ENCODE results near the gene TEDC1.

TEDC1 gene

DNA sequence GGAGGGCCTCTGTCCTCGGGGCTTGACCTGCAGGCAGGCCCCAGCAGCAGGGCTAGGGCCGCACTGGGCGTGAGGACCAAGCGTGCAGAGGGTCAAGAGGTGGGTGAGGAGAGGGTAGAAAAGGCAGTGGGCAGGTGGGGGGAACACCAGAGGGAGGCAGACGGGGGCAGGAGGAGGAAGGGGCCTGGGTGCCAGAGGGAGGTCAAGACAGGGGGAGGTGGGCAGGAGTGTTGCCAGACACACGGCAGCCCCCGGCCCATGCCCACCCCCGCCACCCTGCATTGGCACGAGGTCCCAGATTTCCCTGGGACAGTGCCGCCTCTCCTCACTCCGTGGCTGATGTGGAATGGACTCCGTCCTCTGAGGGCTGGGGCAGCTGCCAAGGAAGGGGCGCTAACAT lies 43.5 kb downstream of the TEDC1 start:
- H4K8ac ChIP-seq (ENCODE audit: low read length), result no peak overlapping the region
- H2AK5ac ChIP-seq (ENCODE audit: low read length, severe bottlenecking), result no peak overlapping the region
- no peak overlapping the region for H3K27ac ChIP-seq (ENCODE audit: low read length, poor library complexity, severe bottlenecking)
- no peak overlapping the region for H3K18ac ChIP-seq (ENCODE audit: low read depth in 1 of 2, low read length in 2 of 2)
- H2BK5ac ChIP-seq (ENCODE audit: low read depth, low read length, poor library complexity, severe bottlenecking), result no peak overlapping the region
- no peaks in the 10 kb centered on the region for H3K4me1 ChIP-seq (ENCODE audit: control insufficient read depth, insufficient read depth, low read depth, low read length)
- no peak for DNase-seq
- no peak overlapping the region for H3K14ac ChIP-seq (ENCODE audit: low read length in 2 of 2)
- H3K23ac ChIP-seq (ENCODE audit: low read length in 2 of 2), result no peak overlapping the region
- no peak overlapping the region for H3K9ac ChIP-seq (ENCODE audit: low read length)
- no peak overlapping the region for H4K91ac ChIP-seq (ENCODE audit: low read length)
- no peak overlapping the region for H2BK120ac ChIP-seq (ENCODE audit: low read depth, low read length)
- H2BK12ac ChIP-seq (ENCODE audit: low read length in 2 of 2), result no peak overlapping the region
- no peaks in the 10 kb centered on the region for H3K79me1 ChIP-seq (replicated peaks; ENCODE audit: low read length, poor library complexity, severe bottlenecking)
- H3K27me3 ChIP-seq (ENCODE audit: control insufficient read depth in 1 of 2, insufficient read depth in 1 of 2, low read length in 2 of 2), result peaks cover 0 to 66% of the 10 kb centered on the region in 2 experiments
- H3K9me3 ChIP-seq (ENCODE audit: control insufficient read depth, low read length), result no peaks in the 10 kb centered on the region
- 81% methylated on average over 13 of the region's 13 CpGs for WGBS
- H3K4me2 ChIP-seq (ENCODE audit: low read length, poor library complexity, severe bottlenecking), result no peak overlapping the region
- H3K36me3 ChIP-seq (ENCODE audit: control insufficient read depth in 1 of 2, insufficient read depth in 2 of 2, low read depth in 1 of 2, low read length in 2 of 2), result no peaks in the 10 kb centered on the region
- no peak overlapping the region for H2BK15ac ChIP-seq (ENCODE audit: low read depth, poor library complexity, severe bottlenecking)
- H3K4ac ChIP-seq (ENCODE audit: low read depth in 1 of 2, low read length in 2 of 2), result no peak overlapping the region
- H2AFZ ChIP-seq (ENCODE audit: low read depth, low read length), result no peak overlapping the region
- no peak overlapping the region for H3K4me3 ChIP-seq (ENCODE audit: insufficient read depth in 1 of 2, low read depth in 1 of 2, low read length in 2 of 2)

DNA sequence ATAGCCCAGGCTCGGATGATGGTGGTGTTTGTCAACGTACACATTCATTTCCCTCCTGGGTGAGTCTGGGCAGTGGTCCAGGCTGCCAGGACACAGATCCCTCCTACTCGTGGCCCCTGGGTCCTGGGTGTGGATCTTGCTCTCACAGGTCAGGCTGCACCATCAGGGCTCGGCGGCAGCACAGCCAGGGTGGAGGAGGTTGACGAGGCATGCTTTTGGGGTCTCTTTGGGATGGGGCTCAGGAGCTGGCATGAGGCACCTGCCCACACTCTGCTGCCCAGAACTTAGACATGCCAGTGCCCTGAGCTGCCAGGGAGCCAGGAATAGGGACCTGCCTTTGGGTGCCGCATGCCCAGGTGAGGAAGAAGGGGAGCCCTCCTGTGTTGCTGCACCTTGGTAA lies 45.0 kb downstream of the TEDC1 start:
- H3K4ac ChIP-seq (ENCODE audit: low read depth in 1 of 2, low read length in 2 of 2), result no peak overlapping the region
- no peak overlapping the region for H3K4me2 ChIP-seq (ENCODE audit: low read length, poor library complexity, severe bottlenecking)
- H3K79me1 ChIP-seq (replicated peaks; ENCODE audit: low read length, poor library complexity, severe bottlenecking), result no peaks in the 10 kb centered on the region
- H3K36me3 ChIP-seq (ENCODE audit: control insufficient read depth in 1 of 2, insufficient read depth in 2 of 2, low read depth in 1 of 2, low read length in 2 of 2), result no peaks in the 10 kb centered on the region
- H3K9ac ChIP-seq (ENCODE audit: low read length), result no peak overlapping the region
- H2BK120ac ChIP-seq (ENCODE audit: low read depth, low read length), result no peak overlapping the region
- H3K14ac ChIP-seq (ENCODE audit: low read length in 2 of 2), result no peak overlapping the region
- H3K18ac ChIP-seq (ENCODE audit: low read depth in 1 of 2, low read length in 2 of 2), result no peak overlapping the region
- peaks cover 0 to 63% of the 10 kb centered on the region in 2 experiments for H3K27me3 ChIP-seq (ENCODE audit: control insufficient read depth in 1 of 2, insufficient read depth in 1 of 2, low read length in 2 of 2)
- no peaks in the 10 kb centered on the region for H3K9me3 ChIP-seq (ENCODE audit: control insufficient read depth, low read length)
- no peak overlapping the region for H2BK5ac ChIP-seq (ENCODE audit: low read depth, low read length, poor library complexity, severe bottlenecking)
- no peak overlapping the region for H3K23ac ChIP-seq (ENCODE audit: low read length in 2 of 2)
- no peak overlapping the region for H4K91ac ChIP-seq (ENCODE audit: low read length)
- 82% methylated on average over 7 of the region's 7 CpGs for WGBS
- DNase-seq, result no peak
- H2AFZ ChIP-seq (ENCODE audit: low read depth, low read length), result no peak overlapping the region
- no peak overlapping the region for H3K27ac ChIP-seq (ENCODE audit: low read length, poor library complexity, severe bottlenecking)
- H2BK12ac ChIP-seq (ENCODE audit: low read length in 2 of 2), result no peak overlapping the region
- H4K8ac ChIP-seq (ENCODE audit: low read length), result no peak overlapping the region
- H2AK5ac ChIP-seq (ENCODE audit: low read length, severe bottlenecking), result no peak overlapping the region
- H2BK15ac ChIP-seq (ENCODE audit: low read depth, poor library complexity, severe bottlenecking), result no peak overlapping the region
- H3K4me3 ChIP-seq (ENCODE audit: insufficient read depth in 1 of 2, low read depth in 1 of 2, low read length in 2 of 2), result no peak overlapping the region
- no peaks in the 10 kb centered on the region for H3K4me1 ChIP-seq (ENCODE audit: control insufficient read depth, insufficient read depth, low read depth, low read length)

DNA sequence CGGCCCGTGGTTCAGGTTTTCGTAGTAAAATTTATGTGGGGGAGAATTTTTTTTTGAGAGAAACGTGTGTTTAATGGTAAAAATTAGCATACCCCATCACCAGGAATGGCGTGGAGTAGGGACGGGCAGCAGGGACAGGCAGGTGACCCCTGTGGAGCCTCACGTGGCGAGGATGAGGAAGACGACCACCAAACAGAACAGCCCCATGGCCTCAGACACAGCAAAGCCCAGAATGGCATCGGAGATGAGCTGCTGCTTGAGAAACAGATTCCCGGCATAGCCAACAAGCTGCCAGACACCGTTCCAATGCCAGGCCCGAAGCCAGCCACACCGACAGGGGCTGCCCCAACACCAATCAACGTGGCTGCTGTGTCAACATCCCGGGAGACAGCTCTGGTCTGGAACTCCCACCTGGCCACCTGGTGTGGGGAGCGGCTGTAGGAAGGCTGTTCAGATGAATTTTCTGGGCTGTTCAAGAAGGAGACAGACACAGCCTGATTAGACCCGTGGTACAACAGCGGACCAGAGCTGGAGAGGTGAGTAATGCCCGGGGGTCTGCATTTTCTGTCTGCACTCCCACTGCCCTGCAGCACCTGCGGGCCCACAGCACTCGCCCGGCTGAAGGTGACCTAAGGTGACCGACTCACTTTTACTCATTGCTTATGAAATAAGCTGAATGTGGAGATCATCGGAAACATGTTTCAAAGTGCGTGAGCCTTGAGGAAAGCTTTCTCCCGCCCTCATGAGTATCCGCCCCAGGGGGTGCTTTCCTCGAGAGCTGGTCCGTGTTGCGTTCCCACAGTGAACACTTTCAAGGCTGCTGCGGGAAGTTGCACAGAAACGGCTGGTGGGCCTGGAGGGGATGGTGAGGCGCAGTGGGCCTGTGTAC lies 45.9 kb downstream of the TEDC1 start:
- no peak overlapping the region for H2BK15ac ChIP-seq (ENCODE audit: low read depth, poor library complexity, severe bottlenecking)
- no peak overlapping the region for H2AK5ac ChIP-seq (ENCODE audit: low read length, severe bottlenecking)
- no peak overlapping the region for H2AFZ ChIP-seq (ENCODE audit: low read depth, low read length)
- DNase-seq, result no peak
- peak overlapping the region in 1 of 2 experiments; percentile 16 for H3K4me3 ChIP-seq (ENCODE audit: insufficient read depth in 1 of 2, low read depth in 1 of 2, low read length in 2 of 2)
- no peaks in the 10 kb centered on the region for H3K9me3 ChIP-seq (ENCODE audit: control insufficient read depth, low read length)
- no peak overlapping the region for H3K4ac ChIP-seq (ENCODE audit: low read depth in 1 of 2, low read length in 2 of 2)
- 89% methylated on average over 33 of the region's 34 CpGs for WGBS
- no peak overlapping the region for H2BK5ac ChIP-seq (ENCODE audit: low read depth, low read length, poor library complexity, severe bottlenecking)
- H3K79me1 ChIP-seq (replicated peaks; ENCODE audit: low read length, poor library complexity, severe bottlenecking), result no peaks in the 10 kb centered on the region
- no peak overlapping the region for H2BK12ac ChIP-seq (ENCODE audit: low read length in 2 of 2)
- H4K91ac ChIP-seq (ENCODE audit: low read length), result no peak overlapping the region
- no peak overlapping the region for H3K27ac ChIP-seq (ENCODE audit: low read length, poor library complexity, severe bottlenecking)
- H2BK120ac ChIP-seq (ENCODE audit: low read depth, low read length), result no peak overlapping the region
- no peak overlapping the region for H3K18ac ChIP-seq (ENCODE audit: low read depth in 1 of 2, low read length in 2 of 2)
- no peaks in the 10 kb centered on the region for H3K36me3 ChIP-seq (ENCODE audit: control insufficient read depth in 1 of 2, insufficient read depth in 2 of 2, low read depth in 1 of 2, low read length in 2 of 2)
- H3K27me3 ChIP-seq (ENCODE audit: control insufficient read depth in 1 of 2, insufficient read depth in 1 of 2, low read length in 2 of 2), result peaks cover 0 to 60% of the 10 kb centered on the region in 2 experiments
- no peak overlapping the region for H4K8ac ChIP-seq (ENCODE audit: low read length)
- H3K4me2 ChIP-seq (ENCODE audit: low read length, poor library complexity, severe bottlenecking), result no peak overlapping the region
- H3K14ac ChIP-seq (ENCODE audit: low read length in 2 of 2), result no peak overlapping the region
- no peak overlapping the region for H3K9ac ChIP-seq (ENCODE audit: low read length)
- no peaks in the 10 kb centered on the region for H3K4me1 ChIP-seq (ENCODE audit: control insufficient read depth, insufficient read depth, low read depth, low read length)
- peak overlapping the region in 1 of 2 experiments; percentile 42 for H3K23ac ChIP-seq (ENCODE audit: low read length in 2 of 2)

DNA sequence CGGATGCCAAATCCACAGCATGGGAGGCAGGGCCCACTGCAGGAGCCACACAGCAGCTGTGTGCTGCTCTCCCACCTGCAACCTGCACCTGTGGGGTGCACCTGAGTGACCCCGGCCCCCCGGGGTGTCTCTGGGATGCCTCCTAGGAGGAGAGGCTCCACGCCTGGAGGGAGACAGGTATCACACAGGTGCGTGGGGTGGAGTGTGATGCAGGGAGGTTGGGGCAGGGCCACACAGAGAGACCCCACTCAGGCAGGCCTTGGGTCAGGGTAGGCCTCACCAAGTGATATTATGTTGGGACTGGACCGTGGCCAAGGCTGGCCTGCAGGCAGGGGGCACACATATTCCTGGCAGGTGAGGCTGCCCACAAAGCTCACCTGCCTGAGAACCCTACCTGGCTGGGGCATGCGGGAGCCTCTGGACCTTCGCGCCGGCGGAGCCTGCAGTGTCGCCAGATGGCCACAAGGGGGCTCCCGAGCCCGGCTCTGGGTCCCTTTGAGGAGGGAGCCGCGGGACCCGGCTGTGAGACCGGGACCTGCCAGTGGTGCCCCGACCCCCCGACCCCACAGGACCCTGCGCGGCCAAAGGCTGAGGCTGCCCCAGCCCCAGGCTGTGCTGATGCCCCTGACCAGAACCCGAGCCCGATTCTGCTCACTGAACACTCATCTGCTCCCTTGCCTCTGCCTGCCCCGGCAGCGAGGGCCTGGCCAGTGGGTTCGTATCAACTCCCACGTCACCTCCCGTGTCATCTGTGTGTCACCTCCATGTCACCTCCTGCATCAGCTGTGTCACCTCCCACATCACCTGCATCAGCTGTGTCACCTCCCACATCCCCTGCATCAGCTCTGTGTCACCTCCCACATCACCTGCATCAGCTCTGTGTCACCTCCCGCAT lies 46.8 kb downstream of the TEDC1 start:
- Histone ChIP-seq H3K9ac (ENCODE audit: low read length) (no peak overlapping the region), H2BK15ac (ENCODE audit: low read depth, poor library complexity, severe bottlenecking) (no peak overlapping the region), H3K4me3 (ENCODE audit: insufficient read depth in 1 of 2, low read depth in 1 of 2, low read length in 2 of 2) (peak overlapping the region in 1 of 2 experiments; percentile 16), H2BK120ac (ENCODE audit: low read depth, low read length) (no peak overlapping the region), H2AK5ac (ENCODE audit: low read length, severe bottlenecking) (no peak overlapping the region), H2BK12ac (ENCODE audit: low read length in 2 of 2) (no peak overlapping the region), H3K4me2 (ENCODE audit: low read length, poor library complexity, severe bottlenecking) (no peak overlapping the region), H3K79me1 (replicated peaks; ENCODE audit: low read length, poor library complexity, severe bottlenecking) (no peaks in the 10 kb centered on the region), H2AFZ (ENCODE audit: low read depth, low read length) (no peak overlapping the region), H2BK5ac (ENCODE audit: low read depth, low read length, poor library complexity, severe bottlenecking) (no peak overlapping the region), H3K36me3 (ENCODE audit: control insufficient read depth in 1 of 2, insufficient read depth in 2 of 2, low read depth in 1 of 2, low read length in 2 of 2) (no peaks in the 10 kb centered on the region), H3K14ac (ENCODE audit: low read length in 2 of 2) (no peak overlapping the region), H3K27me3 (ENCODE audit: control insufficient read depth in 1 of 2, insufficient read depth in 1 of 2, low read length in 2 of 2) (peaks cover 0 to 52% of the 10 kb centered on the region in 2 experiments), H3K18ac (ENCODE audit: low read depth in 1 of 2, low read length in 2 of 2) (no peak overlapping the region), H4K91ac (ENCODE audit: low read length) (no peak overlapping the region), H3K9me3 (ENCODE audit: control insufficient read depth, low read length) (peaks cover 3% of the 10 kb centered on the region), H4K8ac (ENCODE audit: low read length) (no peak overlapping the region), H3K27ac (ENCODE audit: low read length, poor library complexity, severe bottlenecking) (no peak overlapping the region), H3K23ac (ENCODE audit: low read length in 2 of 2) (peak overlapping the region in 1 of 2 experiments; percentile 42), H3K4me1 (ENCODE audit: control insufficient read depth, insufficient read depth, low read depth, low read length) (no peaks in the 10 kb centered on the region), H3K4ac (ENCODE audit: low read depth in 1 of 2, low read length in 2 of 2) (no peak overlapping the region)
- 67% methylated on average over 30 of the region's 30 CpGs for WGBS
- no peak for DNase-seq
